Measurements from ENCODE around the gene PCCA. TPM values are rescaled to one million over a fixed set of nuclear protein-coding genes. Genes with fewer than 3 reads are reported as not detected.
A peak's percentile ranks its signal among the peaks of the same experiment; 100 is the strongest.
"Not testable (repeated sequence)": the region's sequence is repeated elsewhere in the genome, so short reads cannot be mapped to it uniquely, and the experiment has no call there.

The PCCA gene
- total RNA-seq, 4 donors from 2014 or later, result 29.5 to 55.5 (median 38.3) TPM

DNA sequence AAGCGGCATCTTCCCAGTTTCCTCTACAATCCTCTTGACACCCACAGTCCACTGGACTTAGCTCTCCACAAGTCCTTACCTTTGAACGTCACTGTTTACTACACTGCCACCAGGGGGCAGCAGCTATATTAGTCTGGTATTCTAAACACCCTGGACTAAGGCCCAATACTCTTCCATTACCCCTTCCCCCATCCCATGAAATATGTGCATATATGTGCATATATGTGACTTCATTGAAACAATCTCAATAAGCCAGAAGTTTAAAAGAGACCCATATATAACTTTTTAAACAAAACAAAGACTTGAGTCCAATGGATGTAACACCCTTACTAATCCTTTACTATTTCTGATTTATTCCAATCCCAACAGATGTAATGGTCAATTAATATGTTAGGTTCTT is 484.2 kb downstream of the PCCA start:
- Histone ChIP-seq H3K27me3 (no peaks in the 10 kb centered on the region), H3K9me3 (no peaks in the 10 kb centered on the region), H3K36me3 (no peaks in the 10 kb centered on the region), H3K4me1 (no peaks in the 10 kb centered on the region), H3K4me3 (no peak overlapping the region), H3K27ac (no peak overlapping the region)
- peak; percentile 33 to 67 for DNase-seq (ENCODE audit: low spot score in 2 of 2)
- 38 to 51% methylated on average over 2 of the region's 2 CpGs for WGBS, 2 donors
- TF ChIP-seq CTCF (IDR thresholded peaks at IDR 0.05) (peak; percentile 46 to 66 (median 60)), POLR2A (IDR thresholded peaks at IDR 0.05) (no peak), EP300 (IDR thresholded peaks at IDR 0.05) (no peak)

DNA sequence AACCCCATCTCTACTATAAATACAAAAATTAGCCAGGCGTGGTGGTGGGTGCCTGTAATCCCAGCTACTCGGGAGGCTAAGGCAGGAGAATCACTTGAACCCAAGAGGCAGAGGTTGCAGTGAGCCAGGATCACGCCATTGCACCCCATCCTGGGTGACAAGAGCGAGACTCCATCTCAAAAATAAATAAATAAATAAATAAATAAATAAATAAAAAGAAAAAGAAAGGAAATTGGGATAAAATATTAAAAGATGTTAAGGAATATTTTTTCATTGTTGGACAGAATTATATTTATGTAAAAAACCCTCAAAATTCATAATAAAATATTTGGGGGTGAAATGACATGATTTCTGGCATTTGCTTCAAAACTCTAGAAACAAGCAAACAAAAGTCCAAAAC is 488.3 kb downstream of the PCCA start:
- H3K27me3 ChIP-seq; H3K27ac ChIP-seq; H3K9me3 ChIP-seq; H3K4me3 ChIP-seq; DNase-seq (ENCODE audit: low spot score in 2 of 2); H3K4me1 ChIP-seq: not testable (repeated sequence)
- peaks cover 0 to 36% (median 0%) of the 10 kb centered on the region in 3 donors for H3K36me3 ChIP-seq
- WGBS, 2 donors, result 96 to 99% methylated on average over 4 of the region's 4 CpGs

Small RNA genes lying within 50 kb of the gene (small RNA-seq; reads per million reads assigned to genes)
- gene AL356575.1, result not detected

Other genes starting within 250 kb of the PCCA start
- gene ZIC5, start 117.3 kb upstream of the PCCA start, total RNA-seq, result not detected
- not detected for gene ZIC2, start 107.3 kb upstream of the PCCA start, total RNA-seq

Measured in tibial nerve (tissue), 4 donors.